Activated CD4-positive, alpha-beta T cell treated with anti-CD3 and anti-CD28 coated beads for 36 hours (primary cell): ENCODE results near the gene ARFGAP2. TPM values are rescaled to one million over a fixed set of nuclear protein-coding genes. Genes with fewer than 3 reads are reported as not detected.

ENCODE experiments used
- ATAC-seq: fragments of 200-7000 bp; cut with Tn5 transposase; one replicate; pipeline ENCODE4 v1.10.0; 2021; ENCODE audit warnings: mild to moderate bottlenecking, moderate library complexity
- CTCF ChIA-PET: fragments of 350-600 bp; sonication (Branson Sonifier 250); formaldehyde crosslinking; loops from one replicate; lab custom pipeline; 2021; ENCODE audit warnings: antibody characterized with exemption; lab: Charles Lee
- POLR2A ChIA-PET: fragments of 350-600 bp; sonication (Branson Sonifier 250); formaldehyde crosslinking; loops from one replicate; lab custom pipeline; 2021; ENCODE audit warnings: antibody characterized with exemption, inconsistent platforms; lab: Charles Lee
- DNase-seq: peaks from one replicate; pipeline ENCODE4 v3.0.0-alpha.2; 2020
- H3K27ac Mint-ChIP-seq: one replicate; pipeline ENCODE4 v1.8.0; 2021; ENCODE audit warnings: mixed read lengths
- H3K27me3 Mint-ChIP-seq: one replicate; pipeline ENCODE4 v1.8.0; 2021; ENCODE audit warnings: mixed read lengths
- H3K36me3 Mint-ChIP-seq: one replicate; pipeline ENCODE4 v1.8.0; 2021; ENCODE audit warnings: low read depth, mixed read lengths
- H3K4me1 Mint-ChIP-seq: one replicate; pipeline ENCODE4 v1.8.0; 2021; ENCODE audit warnings: mixed read lengths
- H3K4me3 Mint-ChIP-seq: one replicate; pipeline ENCODE4 v1.8.0; 2021; ENCODE audit warnings: mild to moderate bottlenecking, moderate library complexity, mixed read lengths
- H3K9me3 Mint-ChIP-seq: one replicate; pipeline ENCODE4 v1.8.0; 2021; ENCODE audit warnings: low read depth, mixed read lengths
- intact Hi-C, 2 experiments: fragments of 100-400 bp; cut with DNase I in 1 of 2; cut with micrococcal nuclease in 1 of 2; formaldehyde crosslinking; loops; one replicate each; pipeline versions ENCODE4 v1.14.2 to v1.15.1; 2022 to 2024; cut with DNase I, micrococcal nuclease
- total RNA-seq, 2 experiments: library from RNA; stranded (reverse); gene quantifications; one replicate each; pipeline ENCODE4 v1.2.3, GENCODE V29; 2021

ARFGAP2 gene
- total RNA-seq, 2 experiments from 2014 or later: 74.9 to 76.5 TPM

DNA sequence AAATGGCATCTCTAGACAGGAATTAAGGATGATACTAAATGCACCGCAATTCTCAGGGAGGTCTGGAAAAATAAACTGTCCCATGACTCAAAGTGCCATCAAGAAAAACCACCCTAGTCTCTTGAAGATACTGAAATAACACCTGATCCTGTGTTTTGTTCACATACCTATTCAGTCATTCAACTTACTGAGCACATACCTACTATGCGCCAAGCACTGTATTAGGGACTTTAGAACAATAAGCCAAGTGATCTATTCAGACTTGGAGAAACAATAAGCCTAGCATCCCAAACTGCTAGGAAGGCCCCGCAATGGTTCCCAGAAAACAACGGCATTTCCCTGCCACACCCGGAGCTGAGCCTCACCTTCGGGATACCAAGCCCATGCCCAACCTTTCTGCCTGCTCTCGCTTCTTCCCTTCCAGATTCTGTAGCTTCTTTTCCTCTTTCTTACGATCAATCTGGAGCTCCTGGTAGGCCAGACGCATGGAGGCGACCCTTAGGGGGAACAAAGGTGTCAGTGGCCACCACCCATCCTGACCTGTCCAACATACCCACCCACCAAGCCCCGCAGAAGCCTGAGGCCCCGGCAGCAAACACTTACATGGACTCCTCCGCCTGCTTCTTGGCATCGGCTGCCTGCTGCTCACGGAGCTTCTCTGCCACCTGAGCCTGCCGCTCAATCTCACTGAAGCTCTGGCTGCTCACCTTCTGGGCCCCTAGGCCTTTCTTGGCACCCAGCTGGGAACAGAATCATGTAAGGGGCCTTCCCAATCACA, 5.4 kb downstream of the ARFGAP2 start:
- H3K4me1 Mint-ChIP-seq: peaks cover 29% of the 10 kb centered on the region
- POLR2A ChIA-PET: interaction anchor here (0.6 kb wide), 1 partner anchor 98 kb away, joined by 3 read pairs; no protein-coding TSS in a partner anchor
- CTCF ChIA-PET: interaction anchor here (0.5 to 2.0 kb wide), 5 partner anchors 9 to 73 kb away, joined by 3 to 7 read pairs (median 3); partner anchors contain the start of gene PACSIN3
- no peak for ATAC-seq
- no peaks in the 10 kb centered on the region for H3K27me3 Mint-ChIP-seq
- DNase-seq: no peak
- intact Hi-C loops: no loop called here
- H3K9me3 Mint-ChIP-seq: no peaks in the 10 kb centered on the region
- no peak overlapping the region for H3K4me3 Mint-ChIP-seq
- H3K27ac Mint-ChIP-seq: peak overlapping the region; percentile 42
- peaks cover 18% of the 10 kb centered on the region for H3K36me3 Mint-ChIP-seq

DNA sequence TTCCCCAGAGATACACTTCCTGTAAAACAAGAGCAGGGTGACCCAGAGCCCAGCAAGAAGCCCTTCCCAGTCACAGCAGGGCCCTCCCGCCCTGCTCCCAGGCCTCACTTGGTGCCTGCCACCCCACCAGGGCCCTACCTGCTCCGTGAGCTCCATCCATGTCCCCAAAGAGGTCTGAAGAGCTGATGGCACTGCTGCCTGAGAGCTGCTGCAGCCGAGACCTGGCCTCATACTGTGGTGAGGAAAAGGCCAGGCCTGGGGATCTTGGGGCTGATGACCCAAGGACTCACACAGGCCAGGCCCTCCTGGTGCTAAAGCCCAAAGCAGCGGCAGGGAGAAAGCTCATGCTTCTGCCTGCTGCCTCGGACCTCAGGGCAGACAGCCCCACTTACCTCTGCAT, 10.3 kb downstream of the ARFGAP2 start:
- Mint-ChIP-seq H3K4me3 (no peak overlapping the region), H3K4me1 (peaks cover 3% of the 10 kb centered on the region), H3K9me3 (no peaks in the 10 kb centered on the region), H3K27ac (no peak overlapping the region), H3K27me3 (no peaks in the 10 kb centered on the region), H3K36me3 (peaks cover 13% of the 10 kb centered on the region)
- POLR2A ChIA-PET: interaction anchor here (0.6 kb wide), 1 partner anchor 305 kb away, joined by 4 read pairs; no protein-coding TSS in a partner anchor
- ATAC-seq (no peak), DNase-seq (no peak)
- intact Hi-C loops: no loop called here
- CTCF ChIA-PET: interaction anchor here (1.2 kb wide), 1 partner anchor 13 kb away, joined by 3 read pairs; no protein-coding TSS in a partner anchor

DNA sequence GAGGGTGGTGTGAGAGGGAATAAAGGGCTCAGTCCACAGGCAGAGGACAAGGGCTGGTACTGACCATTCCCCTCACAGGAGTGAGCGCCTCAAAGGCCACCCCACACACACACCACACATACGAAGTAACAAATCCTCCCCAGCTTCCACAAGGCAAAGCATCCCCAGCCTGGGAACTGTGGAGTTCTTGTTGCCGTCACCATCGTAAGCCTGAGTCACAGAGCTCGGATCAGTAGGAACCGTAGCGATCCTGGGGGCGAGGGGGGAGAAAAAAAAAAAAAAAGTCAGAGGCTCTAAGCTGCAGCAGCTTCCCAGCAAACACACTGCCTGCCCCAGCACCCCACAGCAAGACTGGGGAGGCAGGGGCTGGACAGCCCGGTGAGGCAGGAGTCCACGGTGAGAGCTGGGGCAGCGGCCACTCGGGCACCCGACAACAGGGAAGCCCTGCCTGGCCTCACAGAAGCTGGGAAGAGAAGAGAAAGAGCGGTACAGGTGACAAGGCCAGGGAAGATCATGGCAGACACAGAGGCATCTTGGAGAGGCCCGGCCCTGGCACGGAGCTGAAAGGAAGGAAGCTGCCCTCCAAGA, 11.3 kb downstream of the ARFGAP2 start:
- POLR2A ChIA-PET: no interaction called here
- CTCF ChIA-PET: interaction anchor here (0.6 to 1.2 kb wide), 3 partner anchors 10 to 41 kb away, joined by 3 read pairs; no protein-coding TSS in a partner anchor

DNA sequence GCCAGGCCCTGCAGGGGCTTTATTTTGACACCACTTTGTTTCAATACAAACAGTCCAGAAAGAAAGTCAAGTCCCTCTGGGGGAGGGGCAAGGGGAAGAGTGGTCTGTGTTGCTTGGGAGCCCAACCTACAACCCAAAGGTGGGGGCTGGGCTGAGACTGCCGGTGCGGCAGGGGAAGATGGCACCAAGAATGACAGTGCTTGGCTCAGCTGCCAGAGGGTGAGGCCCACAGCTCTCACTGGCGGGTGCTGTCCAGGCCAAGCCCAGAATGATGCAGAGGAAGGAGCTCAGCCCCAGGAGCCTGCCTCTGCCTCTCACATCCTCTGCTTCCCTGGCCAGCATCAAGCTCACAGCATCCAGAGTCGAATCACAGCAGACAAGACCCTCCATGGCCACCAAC, 12.4 kb downstream of the ARFGAP2 start:
- peaks cover 8% of the 10 kb centered on the region for H3K36me3 Mint-ChIP-seq
- intact Hi-C loops: no loop called here
- no peaks in the 10 kb centered on the region for H3K27me3 Mint-ChIP-seq
- H3K27ac Mint-ChIP-seq: no peak overlapping the region
- no peak for DNase-seq
- no peaks in the 10 kb centered on the region for H3K9me3 Mint-ChIP-seq
- no peak overlapping the region for H3K4me3 Mint-ChIP-seq
- POLR2A ChIA-PET: interaction anchor here (0.5 to 0.8 kb wide), 2 partner anchors 8 to 94 kb away, joined by 3 read pairs; no protein-coding TSS in a partner anchor
- CTCF ChIA-PET: interaction anchor here (1.2 kb wide), 1 partner anchor 9 kb away, joined by 3 read pairs; no protein-coding TSS in a partner anchor
- ATAC-seq: no peak
- no peaks in the 10 kb centered on the region for H3K4me1 Mint-ChIP-seq

More for the DNA sequence above, 11.3 kb downstream of the ARFGAP2 start:
- Mint-ChIP-seq H3K27me3 (no peaks in the 10 kb centered on the region), H3K4me1 (no peaks in the 10 kb centered on the region), H3K9me3 (no peaks in the 10 kb centered on the region), H3K27ac (no peak overlapping the region), H3K4me3 (no peak overlapping the region), H3K36me3 (peaks cover 8% of the 10 kb centered on the region)
- ATAC-seq (no peak), DNase-seq (no peak)
- intact Hi-C loops: no loop called here

DNA sequence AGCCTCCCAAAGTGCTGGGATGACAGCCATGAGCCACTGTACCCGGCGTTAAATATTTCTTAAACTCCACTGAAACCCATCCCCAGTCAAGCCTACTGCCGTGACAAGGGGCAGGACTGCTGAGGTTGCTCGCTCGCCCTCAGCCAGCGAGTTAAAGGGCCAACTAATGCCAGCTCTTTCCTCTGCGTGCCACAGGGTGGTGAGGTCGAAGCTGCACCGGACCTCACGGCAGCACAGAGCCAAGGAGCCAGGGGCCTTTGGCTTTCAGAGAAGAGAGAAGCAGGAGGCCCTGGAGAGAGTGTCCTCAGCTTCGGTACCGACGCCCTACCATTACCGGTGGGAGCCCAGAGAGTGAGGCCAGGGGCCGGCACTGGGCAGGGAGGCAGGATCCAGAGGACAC, 12.8 kb downstream of the ARFGAP2 start:
- ATAC-seq (no peak), DNase-seq (no peak)
- CTCF ChIA-PET: interaction anchor here (2.3 kb wide), 1 partner anchor 11 kb away, joined by 23 read pairs; no protein-coding TSS in a partner anchor
- Mint-ChIP-seq H3K36me3 (peaks cover 8% of the 10 kb centered on the region), H3K4me1 (no peaks in the 10 kb centered on the region), H3K27ac (no peak overlapping the region), H3K4me3 (no peak overlapping the region), H3K9me3 (no peaks in the 10 kb centered on the region), H3K27me3 (no peaks in the 10 kb centered on the region)
- POLR2A ChIA-PET: interaction anchor here (0.5 to 1.1 kb wide), 2 partner anchors 8 to 247 kb away, joined by 3 to 5 read pairs; no protein-coding TSS in a partner anchor
- intact Hi-C loops: no loop called here

DNA sequence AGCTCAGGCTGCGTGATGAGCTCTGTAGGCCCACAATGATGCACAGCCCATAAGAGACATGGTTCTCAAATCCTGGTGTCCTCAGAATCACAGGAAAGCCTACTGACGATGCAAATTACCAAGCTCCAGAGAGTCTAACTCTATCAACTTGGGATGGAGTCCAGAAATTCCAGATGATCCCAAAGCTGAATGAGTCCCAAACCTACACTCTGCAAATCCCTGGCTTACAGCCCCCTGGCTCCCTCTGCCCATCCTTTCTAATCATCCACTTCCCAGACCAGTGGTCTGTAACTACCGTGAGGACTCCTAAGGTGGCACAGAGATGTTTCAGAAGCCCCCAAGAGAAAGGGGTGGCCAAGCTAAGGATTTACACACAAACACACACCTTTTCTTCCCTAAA, 13.5 kb downstream of the ARFGAP2 start:
- H3K9me3 Mint-ChIP-seq: no peaks in the 10 kb centered on the region
- H3K36me3 Mint-ChIP-seq: peaks cover 5% of the 10 kb centered on the region
- H3K27me3 Mint-ChIP-seq: no peaks in the 10 kb centered on the region
- no peaks in the 10 kb centered on the region for H3K4me1 Mint-ChIP-seq
- no peak overlapping the region for H3K4me3 Mint-ChIP-seq
- POLR2A ChIA-PET: interaction anchor here (0.6 to 1.1 kb wide), 3 partner anchors 13 to 276 kb away, joined by 3 to 5 read pairs (median 5); no protein-coding TSS in a partner anchor
- CTCF ChIA-PET: interaction anchor here (0.5 to 2.3 kb wide), 9 partner anchors 10 to 1078 kb away, joined by 3 to 23 read pairs (median 4); no protein-coding TSS in a partner anchor
- ATAC-seq (no peak), DNase-seq (no peak)
- H3K27ac Mint-ChIP-seq: no peak overlapping the region
- intact Hi-C loops: no loop called here

DNA sequence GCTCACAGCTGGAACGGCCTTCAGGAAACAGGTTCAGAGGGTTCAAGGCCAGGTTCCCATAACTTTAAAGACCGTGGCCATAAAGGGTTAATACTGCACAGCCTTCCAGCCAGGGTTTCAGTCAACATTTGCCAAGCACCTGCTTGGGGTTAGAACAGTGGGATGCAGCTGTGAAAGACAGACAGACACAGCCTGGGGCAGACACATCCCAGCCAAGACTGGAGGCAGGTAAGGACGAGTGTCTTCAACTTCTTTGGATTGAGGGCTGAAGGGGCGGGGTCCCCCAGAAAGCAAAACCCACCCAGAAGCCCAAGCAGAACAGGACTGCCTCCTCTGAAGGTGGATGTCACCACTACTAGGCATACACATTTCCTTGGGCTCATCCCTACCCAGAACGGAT, 14.3 kb downstream of the ARFGAP2 start:
- Mint-ChIP-seq H3K4me3 (no peak overlapping the region), H3K27me3 (no peaks in the 10 kb centered on the region), H3K9me3 (no peaks in the 10 kb centered on the region), H3K36me3 (peaks cover 5% of the 10 kb centered on the region), H3K4me1 (no peaks in the 10 kb centered on the region), H3K27ac (no peak overlapping the region)
- no peak for DNase-seq
- intact Hi-C loops: no loop called here
- ATAC-seq: no peak
- ChIA-PET CTCF (interaction anchor here (0.6 to 2.3 kb wide), 9 partner anchors 9 to 276 kb away, joined by 3 to 23 read pairs (median 5); no protein-coding TSS in a partner anchor), POLR2A (interaction anchor here (0.6 kb wide), 1 partner anchor 12 kb away, joined by 3 read pairs; no protein-coding TSS in a partner anchor)

DNA sequence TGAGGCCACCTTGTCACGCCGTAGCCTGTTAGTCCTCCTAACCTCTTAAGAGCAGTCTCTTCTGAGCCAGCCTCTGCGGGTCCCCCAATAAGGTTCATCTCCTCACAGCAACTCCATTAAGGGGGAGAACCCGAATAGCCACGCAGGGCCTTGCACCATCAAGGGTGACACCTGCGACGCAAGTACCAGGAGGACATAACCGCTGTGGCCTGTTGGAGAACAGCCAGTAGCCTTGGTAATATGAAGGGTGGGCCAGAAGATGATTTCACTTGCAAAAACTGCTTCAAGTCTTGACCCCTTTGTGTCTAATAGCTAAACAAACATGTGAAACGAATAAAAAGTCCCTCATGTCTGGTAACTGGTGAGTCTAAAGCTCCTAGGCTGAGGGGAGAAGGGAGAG, 14.8 kb downstream of the ARFGAP2 start:
- CTCF ChIA-PET: interaction anchor here (0.6 to 2.3 kb wide), 8 partner anchors 8 to 400 kb away, joined by 3 to 23 read pairs (median 5); no protein-coding TSS in a partner anchor
- POLR2A ChIA-PET: no interaction called here
- Mint-ChIP-seq H3K36me3 (peaks cover 3% of the 10 kb centered on the region), H3K9me3 (no peaks in the 10 kb centered on the region), H3K4me1 (no peaks in the 10 kb centered on the region), H3K27ac (no peak overlapping the region), H3K27me3 (no peaks in the 10 kb centered on the region), H3K4me3 (no peak overlapping the region)
- ATAC-seq: no peak
- intact Hi-C loops: loop anchor here in 1 of 2 experiments (1.0 kb wide), 2 partner anchors 242 to 273 kb away; no protein-coding TSS in a partner anchor
- no peak for DNase-seq

DNA sequence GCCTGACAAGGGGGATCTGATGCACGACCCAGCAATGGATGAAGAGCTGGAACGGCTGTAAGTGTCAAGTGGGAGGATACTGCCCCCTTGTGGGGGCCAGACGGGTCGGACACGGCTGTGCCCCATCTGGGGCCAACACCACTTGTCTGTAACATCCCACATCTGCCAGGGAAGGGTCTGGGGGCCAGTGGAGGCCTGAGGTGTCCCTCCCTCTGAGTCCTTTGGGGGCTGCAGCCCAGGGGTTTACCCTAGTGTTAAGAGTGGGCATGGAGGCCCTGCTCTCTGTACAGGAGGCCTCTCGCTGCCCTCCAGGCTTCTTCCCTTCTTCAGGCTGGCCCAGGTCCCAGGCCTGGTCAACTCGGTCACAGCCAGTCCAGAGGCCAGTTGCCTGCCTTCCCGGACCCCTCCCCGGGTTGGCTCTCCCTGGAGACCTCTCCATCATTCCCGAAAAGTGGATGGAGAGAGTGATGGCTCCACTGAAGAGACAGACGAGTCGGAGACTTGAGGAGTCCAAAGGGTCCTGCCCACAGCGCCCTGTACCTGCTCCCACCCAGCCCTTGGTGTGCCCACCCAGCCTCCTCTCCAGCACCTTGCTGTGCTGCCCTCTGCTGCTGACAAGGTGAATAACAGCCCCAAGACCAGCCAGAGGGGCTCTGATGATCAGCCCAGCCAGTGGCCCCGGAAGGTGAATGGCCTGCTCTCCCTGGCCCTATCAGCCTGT, 15.4 kb downstream of the ARFGAP2 start:
- intact Hi-C loops: loop anchor here in 1 of 2 experiments (1.0 kb wide), 2 partner anchors 241 to 272 kb away; no protein-coding TSS in a partner anchor
- DNase-seq (peak; percentile 77), ATAC-seq (peak; percentile 83)
- Mint-ChIP-seq H3K27me3 (no peaks in the 10 kb centered on the region), H3K27ac (no peak overlapping the region), H3K36me3 (peaks cover 3% of the 10 kb centered on the region), H3K4me1 (no peaks in the 10 kb centered on the region), H3K4me3 (no peak overlapping the region), H3K9me3 (no peaks in the 10 kb centered on the region)
- ChIA-PET POLR2A (no interaction called here), CTCF (interaction anchor here (0.6 to 1.1 kb wide), 14 partner anchors 10 to 400 kb away, joined by 3 to 7 read pairs (median 3); no protein-coding TSS in a partner anchor)

DNA sequence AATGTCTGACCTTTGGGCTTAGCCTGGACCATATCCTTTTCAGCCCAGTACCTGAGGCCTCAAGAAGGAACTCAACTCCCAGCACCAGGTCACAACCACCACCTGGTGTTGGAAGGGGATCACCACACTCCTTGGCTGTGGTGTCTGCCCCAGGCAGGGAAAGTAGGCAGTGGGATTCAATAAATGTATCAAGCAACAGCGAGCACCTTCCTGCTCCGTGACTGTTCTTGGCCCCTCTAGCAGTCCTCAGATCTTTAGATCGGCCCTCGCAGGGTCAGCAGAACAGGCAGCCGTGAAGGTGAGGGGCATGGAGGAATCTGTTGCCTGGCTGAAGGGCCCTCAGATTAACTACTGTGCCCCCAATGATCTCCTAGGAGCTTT, 15.9 kb downstream of the ARFGAP2 start:
- H3K27ac Mint-ChIP-seq: no peak overlapping the region
- intact Hi-C loops: loop anchor here in 1 of 2 experiments (1.0 kb wide), 2 partner anchors 240 to 271 kb away; no protein-coding TSS in a partner anchor
- H3K36me3 Mint-ChIP-seq: peaks cover 3% of the 10 kb centered on the region
- H3K27me3 Mint-ChIP-seq: no peaks in the 10 kb centered on the region
- ATAC-seq (peak; percentile 3), DNase-seq (no peak)
- POLR2A ChIA-PET: no interaction called here
- CTCF ChIA-PET: interaction anchor here (0.6 to 1.1 kb wide), 11 partner anchors 10 to 268 kb away, joined by 3 to 4 read pairs (median 3); no protein-coding TSS in a partner anchor
- H3K9me3 Mint-ChIP-seq: no peaks in the 10 kb centered on the region
- no peaks in the 10 kb centered on the region for H3K4me1 Mint-ChIP-seq
- H3K4me3 Mint-ChIP-seq: no peak overlapping the region
